WTC11 (cell line): Measurements from ENCODE around the gene IL12RB1. TPM values are rescaled to one million over a fixed set of nuclear protein-coding genes. Genes with fewer than 3 reads are reported as not detected.
A peak's percentile ranks its signal among the peaks of the same experiment; 100 is the strongest.

Experiments
- ATAC-seq: fragments of 200-7000 bp; cut with Tn5 transposase; 2 replicates; pipeline ENCODE4 v1.10.0; 2021; ENCODE audit warnings: mild to moderate bottlenecking, moderate library complexity
- CTCF ChIA-PET: fragments of 300-600 bp; sonication (Branson Sonifier 250); formaldehyde crosslinking; loops from one replicate; lab custom pipeline; 2021; ENCODE audit warnings: antibody characterized with exemption; lab: Charles Lee
- POLR2A ChIA-PET: fragments of 350-600 bp; sonication (Branson Sonifier 250); formaldehyde crosslinking; loops from one replicate; lab custom pipeline; 2021; ENCODE audit warnings: antibody characterized with exemption; lab: Charles Lee
- DNase-seq: peaks from one replicate; pipeline ENCODE4 v3.0.0; 2021; ENCODE audit warnings: low spot score
- H3K27ac Mint-ChIP-seq: 2 replicates; pipeline ENCODE4 v1.8.0; 2021; ENCODE audit warnings: mixed read lengths
- H3K27me3 Mint-ChIP-seq: 2 replicates; pipeline ENCODE4 v1.8.0; 2021; ENCODE audit warnings: low read depth, mild to moderate bottlenecking, moderate library complexity, mixed read lengths
- H3K36me3 Mint-ChIP-seq: 2 replicates; pipeline ENCODE4 v1.8.0; 2021; ENCODE audit warnings: mixed read lengths
- H3K4me1 Mint-ChIP-seq: 2 replicates; pipeline ENCODE4 v1.8.0; 2022; ENCODE audit warnings: mixed read lengths
- H3K4me3 Mint-ChIP-seq: 2 replicates; pipeline ENCODE4 v1.8.0; 2021; ENCODE audit warnings: mild to moderate bottlenecking, moderate library complexity, mixed read lengths
- H3K9me3 Mint-ChIP-seq: 2 replicates; pipeline ENCODE4 v1.8.0; 2021; ENCODE audit warnings: mixed read lengths
- ATF1 ChIP-seq: sonication (generic); formaldehyde crosslinking; IDR thresholded peaks from 2 replicates; pipeline ENCODE4 v1.8.1; 2023; ENCODE audit warnings: mild to moderate bottlenecking, moderate library complexity, missing genetic modification reagents
- ELF4 ChIP-seq: sonication (generic); formaldehyde crosslinking; IDR thresholded peaks from 2 replicates; pipeline ENCODE4 v1.8.1; 2022; ENCODE audit warnings: low read depth, mild to moderate bottlenecking, moderate library complexity, missing genetic modification reagents
- EMX1 ChIP-seq: fragments of 250-450 bp; sonication (Bioruptor Pico); IDR thresholded peaks from 2 replicates; pipeline ENCODE4 v1.8.0; 2021; ENCODE audit warnings: mild to moderate bottlenecking
- FOXJ3 ChIP-seq: sonication (generic); formaldehyde crosslinking; IDR thresholded peaks from 2 replicates; pipeline ENCODE4 v1.9.0; 2021; ENCODE audit warnings: missing genetic modification reagents, mild to moderate bottlenecking, borderline replicate concordance
- FOXP4 ChIP-seq: sonication (generic); formaldehyde crosslinking; IDR thresholded peaks from 2 replicates; pipeline ENCODE4 v1.8.0; 2022; ENCODE audit warnings: mild to moderate bottlenecking, missing genetic modification reagents
- JUN ChIP-seq: sonication (generic); formaldehyde crosslinking; IDR thresholded peaks from 2 replicates; pipeline ENCODE4 v1.8.0; 2023; ENCODE audit warnings: mild to moderate bottlenecking, missing genetic modification reagents
- KAT7 ChIP-seq: sonication (generic); formaldehyde crosslinking; IDR thresholded peaks from 2 replicates; pipeline ENCODE4 v1.8.1; 2023; ENCODE audit warnings: missing genetic modification reagents, mild to moderate bottlenecking, borderline replicate concordance
- MXD4 ChIP-seq: fragments of 250-450 bp; sonication (Bioruptor Pico); IDR thresholded peaks from 2 replicates; pipeline ENCODE4 v1.8.0; 2021; ENCODE audit warnings: mild to moderate bottlenecking, moderate library complexity, borderline replicate concordance
- NR3C1 ChIP-seq: sonication (generic); formaldehyde crosslinking; conservative IDR thresholded peaks from 2 replicates; pipeline ENCODE4 v1.8.1; 2023; ENCODE audit warnings: low read depth, mild to moderate bottlenecking, missing genetic modification reagents
- PRRX2 ChIP-seq: fragments of 250-450 bp; sonication (Bioruptor Pico); IDR thresholded peaks from 2 replicates; pipeline ENCODE4 v1.8.0; 2021; ENCODE audit warnings: mild to moderate bottlenecking
- SMAD3 ChIP-seq: sonication (generic); formaldehyde crosslinking; IDR thresholded peaks from 2 replicates; pipeline ENCODE4 v1.8.0; 2022; ENCODE audit warnings: missing genetic modification reagents, mild to moderate bottlenecking, borderline replicate concordance
- TEAD1 ChIP-seq: sonication (generic); formaldehyde crosslinking; IDR thresholded peaks from 2 replicates; pipeline ENCODE4 v1.8.0; 2022; ENCODE audit warnings: mild to moderate bottlenecking, missing genetic modification reagents
- TEAD4 ChIP-seq: sonication (generic); formaldehyde crosslinking; IDR thresholded peaks from 2 replicates; pipeline ENCODE4 v1.8.0; 2022; ENCODE audit warnings: mild to moderate bottlenecking, missing genetic modification reagents
- TP53 ChIP-seq: sonication (generic); formaldehyde crosslinking; IDR thresholded peaks from 2 replicates; pipeline ENCODE4 v1.8.1; 2023; ENCODE audit warnings: mild to moderate bottlenecking, missing genetic modification reagents
- ZNF263 ChIP-seq: sonication (generic); formaldehyde crosslinking; IDR thresholded peaks from 2 replicates; pipeline ENCODE4 v1.8.1; 2022; ENCODE audit warnings: low read depth, mild to moderate bottlenecking, moderate library complexity, missing genetic modification reagents
- ZNF281 ChIP-seq: sonication (generic); formaldehyde crosslinking; IDR thresholded peaks from 2 replicates; pipeline ENCODE4 v1.8.0; 2023; ENCODE audit warnings: mild to moderate bottlenecking, missing genetic modification reagents
- total RNA-seq: library from RNA; stranded (reverse); gene quantifications from 3 replicates; pipeline ENCODE4 v1.2.3, GENCODE V29; 2021
- TF ChIP-seq, protein P1 (sequence below): sonication (generic); formaldehyde crosslinking; IDR thresholded peaks from 2 replicates; pipeline ENCODE4 v1.8.0; 2022; ENCODE audit warnings: mild to moderate bottlenecking, missing genetic modification reagents
- TF ChIP-seq, protein P2 (sequence below): fragments of 250-450 bp; sonication (Bioruptor Pico); IDR thresholded peaks from 2 replicates; pipeline ENCODE4 v2.1.2; 2022; ENCODE audit warnings: mild to moderate bottlenecking, moderate library complexity
- TF ChIP-seq, protein P3 (sequence below): sonication (generic); formaldehyde crosslinking; IDR thresholded peaks from 2 replicates; pipeline ENCODE4 v1.8.0; 2022; ENCODE audit warnings: mild to moderate bottlenecking, missing genetic modification reagents

The IL12RB1 gene
- total RNA-seq, 1 experiment from 2014 or later = not detected

- ATAC-seq = peak; percentile 10
- CTCF ChIA-PET = interaction anchor here (1.1 to 2.5 kb wide), 4 partner anchors 12 to 230 kb away, joined by 3 to 26 read pairs (median 6); no protein-coding TSS in a partner anchor
- POLR2A ChIA-PET = interaction anchor here (0.6 kb wide), 1 partner anchor 333 kb away, joined by 3 read pairs; no protein-coding TSS in a partner anchor
- Mint-ChIP-seq H3K4me3 (peak overlapping the region; percentile 74), H3K27me3 (peaks cover 19% of the 10 kb centered on the region), H3K27ac (no peak overlapping the region), H3K36me3 (no peaks in the 10 kb centered on the region), H3K9me3 (no peaks in the 10 kb centered on the region), H3K4me1 (peaks cover 27% of the 10 kb centered on the region)
- DNase-seq = peak; percentile 50
- TF ChIP-seq ZNF281 (CRISPR knock-in tag) = no peak
- no peak for TF ChIP-seq KAT7
- no peak for TF ChIP-seq ATF1 (CRISPR knock-in tag)
- no peak for TF ChIP-seq PRRX2 (CRISPR knock-in tag)
- no peak for TF ChIP-seq TP53 (CRISPR knock-in tag)
- TF ChIP-seq TEAD4 (CRISPR knock-in tag) = no peak
- no peak for TF ChIP-seq SMAD3
- TF ChIP-seq MXD4 = no peak
- TF ChIP-seq, protein P1, sequence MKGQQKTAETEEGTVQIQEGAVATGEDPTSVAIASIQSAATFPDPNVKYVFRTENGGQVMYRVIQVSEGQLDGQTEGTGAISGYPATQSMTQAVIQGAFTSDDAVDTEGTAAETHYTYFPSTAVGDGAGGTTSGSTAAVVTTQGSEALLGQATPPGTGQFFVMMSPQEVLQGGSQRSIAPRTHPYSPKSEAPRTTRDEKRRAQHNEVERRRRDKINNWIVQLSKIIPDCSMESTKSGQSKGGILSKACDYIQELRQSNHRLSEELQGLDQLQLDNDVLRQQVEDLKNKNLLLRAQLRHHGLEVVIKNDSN = no peak
- TF ChIP-seq ELF4 (CRISPR knock-in tag) = no peak
- no peak for TF ChIP-seq TEAD1
- TF ChIP-seq FOXJ3 (CRISPR knock-in tag) = no peak
- TF ChIP-seq, protein P2, sequence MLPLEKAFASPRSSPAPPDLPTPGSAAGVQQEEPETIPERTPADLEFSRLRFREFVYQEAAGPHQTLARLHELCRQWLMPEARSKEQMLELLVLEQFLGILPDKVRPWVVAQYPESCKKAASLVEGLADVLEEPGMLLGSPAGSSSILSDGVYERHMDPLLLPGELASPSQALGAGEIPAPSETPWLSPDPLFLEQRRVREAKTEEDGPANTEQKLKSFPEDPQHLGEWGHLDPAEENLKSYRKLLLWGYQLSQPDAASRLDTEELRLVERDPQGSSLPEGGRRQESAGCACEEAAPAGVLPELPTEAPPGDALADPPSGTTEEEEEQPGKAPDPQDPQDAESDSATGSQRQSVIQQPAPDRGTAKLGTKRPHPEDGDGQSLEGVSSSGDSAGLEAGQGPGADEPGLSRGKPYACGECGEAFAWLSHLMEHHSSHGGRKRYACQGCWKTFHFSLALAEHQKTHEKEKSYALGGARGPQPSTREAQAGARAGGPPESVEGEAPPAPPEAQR (CRISPR knock-in tag) = no peak
- no peak for TF ChIP-seq EMX1
- TF ChIP-seq, protein P3, sequence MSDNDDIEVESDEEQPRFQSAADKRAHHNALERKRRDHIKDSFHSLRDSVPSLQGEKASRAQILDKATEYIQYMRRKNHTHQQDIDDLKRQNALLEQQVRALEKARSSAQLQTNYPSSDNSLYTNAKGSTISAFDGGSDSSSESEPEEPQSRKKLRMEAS (CRISPR knock-in tag) = no peak
- no peak for TF ChIP-seq NR3C1 (CRISPR knock-in tag)
- no peak for TF ChIP-seq JUN
- no peak for TF ChIP-seq FOXP4 (CRISPR knock-in tag)
- no peak for TF ChIP-seq ZNF263 (CRISPR knock-in tag)
Observed at GRCh38 chr19:18098891-18099622, 12.3 kb upstream of the IL12RB1 start.
